C1 segment of cervical spinal cord (tissue), 14 donors: ENCODE measurements around the gene HMX1.

Source experiments
- DNase-seq, 14 donors: peaks; one replicate each; lab custom pipeline; 2025; lab: John Stamatoyannopoulos, UW

Gene HMX1

GRCh38 chr4:8892556-8893226, 21.1 kb upstream of the HMX1 start:
- DNase-seq, result no peak

- no peak for DNase-seq
Measured at GRCh38 chr4:8891646-8892555, 20.3 kb upstream of the HMX1 start.

GRCh38 chr4:8891255-8891645, 19.6 kb upstream of the HMX1 start:
- no peak for DNase-seq

- DNase-seq, result no peak
Measured at GRCh38 chr4:8888856-8889255, 17.2 kb upstream of the HMX1 start.

GRCh38 chr4:8886612-8887406, 15.2 kb upstream of the HMX1 start:
- no peak for DNase-seq

GRCh38 chr4:8882239-8882638, 10.6 kb upstream of the HMX1 start:
- DNase-seq, result no peak

GRCh38 chr4:8880851-8881250, 9.2 kb upstream of the HMX1 start:
- DNase-seq, result no peak

- no peak for DNase-seq
Measured at GRCh38 chr4:8879574-8879973, 7.9 kb upstream of the HMX1 start.

GRCh38 chr4:8878421-8878820, 6.8 kb upstream of the HMX1 start:
- DNase-seq, result no peak

- DNase-seq, result no peak
Measured at GRCh38 chr4:8877780-8878040, 6.1 kb upstream of the HMX1 start.

- no peak for DNase-seq
Measured at GRCh38 chr4:8876982-8877779, 5.5 kb upstream of the HMX1 start.

- no peak for DNase-seq
Measured at GRCh38 chr4:8874896-8875680, 3.4 kb upstream of the HMX1 start.

GRCh38 chr4:8874003-8874895, 2.6 kb upstream of the HMX1 start:
- no peak for DNase-seq

GRCh38 chr4:8872402-8873291, 1.0 kb upstream of the HMX1 start:
- no peak for DNase-seq

GRCh38 chr4:8870647-8871416, 807 bp downstream of the HMX1 start:
- no peak for DNase-seq

GRCh38 chr4:8869898-8870646, 1.6 kb downstream of the HMX1 start:
- DNase-seq, result no peak
